Neural crest cell (in vitro differentiated cells): ENCODE data around the gene C1orf141. TPM values are rescaled to one million over a fixed set of nuclear protein-coding genes. Genes with fewer than 3 reads are reported as not detected.

Experiments
- DNase-seq: peaks from one replicate; pipeline ENCODE4 v3.0.0; 2021; ENCODE audit warnings: low read depth, mixed read lengths, low spot score
- H3K27ac Mint-ChIP-seq: one replicate; pipeline ENCODE4 v1.8.0; 2021; ENCODE audit warnings: mild to moderate bottlenecking, mixed read lengths; ENCODE audit not compliant: unreplicated experiment
- H3K27me3 Mint-ChIP-seq: 2 replicates; pipeline ENCODE4 v1.8.0; 2021; ENCODE audit warnings: low read depth, mild to moderate bottlenecking, mixed read lengths
- H3K36me3 Mint-ChIP-seq: 2 replicates; pipeline ENCODE4 v1.8.0; 2021; ENCODE audit warnings: low read depth, mild to moderate bottlenecking, mixed read lengths
- H3K4me1 Mint-ChIP-seq: 2 replicates; pipeline ENCODE4 v1.8.0; 2021; ENCODE audit warnings: mixed read lengths
- H3K4me3 Mint-ChIP-seq: one replicate; pipeline ENCODE4 v1.8.0; 2021; ENCODE audit warnings: mild to moderate bottlenecking, mixed read lengths
- H3K9me3 Mint-ChIP-seq: 2 replicates; pipeline ENCODE4 v1.8.0; 2021; ENCODE audit warnings: mixed read lengths
- total RNA-seq: library from RNA; stranded (reverse); gene quantifications from 2 replicates; pipeline ENCODE4 v1.2.1, GENCODE V29; 2021
- TF ChIP-seq, protein P1 (sequence below): fragments of 200-600 bp; sonication (generic); conservative IDR thresholded peaks from 2 replicates; pipeline ENCODE4 v1.5.0; 2021; ENCODE audit warnings: antibody characterized with exemption, mild to moderate bottlenecking

Gene C1orf141
- total RNA-seq, 1 donor from 2014 or later: not detected

DNA sequence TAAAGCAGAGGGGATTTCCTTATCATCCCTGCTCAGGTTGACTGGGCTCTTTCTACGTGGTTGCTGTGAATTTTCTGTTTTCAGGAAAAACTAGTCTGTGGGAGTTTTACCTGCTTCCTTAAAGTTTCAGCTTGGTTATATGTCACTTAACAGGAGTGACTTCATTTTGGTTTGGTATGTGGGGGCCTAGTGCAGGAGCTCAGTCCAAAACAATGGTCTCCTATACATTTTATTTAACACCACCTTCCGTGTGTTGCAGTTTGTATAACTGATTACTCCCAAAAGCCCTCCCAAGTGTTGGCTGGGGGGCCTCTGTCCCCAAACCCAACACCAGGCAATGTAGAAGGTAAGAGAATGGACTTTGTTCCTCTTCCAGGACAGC, 36.8 kb upstream of the C1orf141 start:
- Mint-ChIP-seq H3K4me3 (no peak overlapping the region), H3K4me1 (no peaks in the 10 kb centered on the region), H3K27ac (no peak overlapping the region), H3K9me3 (no peaks in the 10 kb centered on the region), H3K36me3 (peaks cover 2% of the 10 kb centered on the region), H3K27me3 (no peaks in the 10 kb centered on the region)
- TF ChIP-seq, protein P1, sequence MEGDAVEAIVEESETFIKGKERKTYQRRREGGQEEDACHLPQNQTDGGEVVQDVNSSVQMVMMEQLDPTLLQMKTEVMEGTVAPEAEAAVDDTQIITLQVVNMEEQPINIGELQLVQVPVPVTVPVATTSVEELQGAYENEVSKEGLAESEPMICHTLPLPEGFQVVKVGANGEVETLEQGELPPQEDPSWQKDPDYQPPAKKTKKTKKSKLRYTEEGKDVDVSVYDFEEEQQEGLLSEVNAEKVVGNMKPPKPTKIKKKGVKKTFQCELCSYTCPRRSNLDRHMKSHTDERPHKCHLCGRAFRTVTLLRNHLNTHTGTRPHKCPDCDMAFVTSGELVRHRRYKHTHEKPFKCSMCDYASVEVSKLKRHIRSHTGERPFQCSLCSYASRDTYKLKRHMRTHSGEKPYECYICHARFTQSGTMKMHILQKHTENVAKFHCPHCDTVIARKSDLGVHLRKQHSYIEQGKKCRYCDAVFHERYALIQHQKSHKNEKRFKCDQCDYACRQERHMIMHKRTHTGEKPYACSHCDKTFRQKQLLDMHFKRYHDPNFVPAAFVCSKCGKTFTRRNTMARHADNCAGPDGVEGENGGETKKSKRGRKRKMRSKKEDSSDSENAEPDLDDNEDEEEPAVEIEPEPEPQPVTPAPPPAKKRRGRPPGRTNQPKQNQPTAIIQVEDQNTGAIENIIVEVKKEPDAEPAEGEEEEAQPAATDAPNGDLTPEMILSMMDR: no peak
- DNase-seq: no peak

DNA sequence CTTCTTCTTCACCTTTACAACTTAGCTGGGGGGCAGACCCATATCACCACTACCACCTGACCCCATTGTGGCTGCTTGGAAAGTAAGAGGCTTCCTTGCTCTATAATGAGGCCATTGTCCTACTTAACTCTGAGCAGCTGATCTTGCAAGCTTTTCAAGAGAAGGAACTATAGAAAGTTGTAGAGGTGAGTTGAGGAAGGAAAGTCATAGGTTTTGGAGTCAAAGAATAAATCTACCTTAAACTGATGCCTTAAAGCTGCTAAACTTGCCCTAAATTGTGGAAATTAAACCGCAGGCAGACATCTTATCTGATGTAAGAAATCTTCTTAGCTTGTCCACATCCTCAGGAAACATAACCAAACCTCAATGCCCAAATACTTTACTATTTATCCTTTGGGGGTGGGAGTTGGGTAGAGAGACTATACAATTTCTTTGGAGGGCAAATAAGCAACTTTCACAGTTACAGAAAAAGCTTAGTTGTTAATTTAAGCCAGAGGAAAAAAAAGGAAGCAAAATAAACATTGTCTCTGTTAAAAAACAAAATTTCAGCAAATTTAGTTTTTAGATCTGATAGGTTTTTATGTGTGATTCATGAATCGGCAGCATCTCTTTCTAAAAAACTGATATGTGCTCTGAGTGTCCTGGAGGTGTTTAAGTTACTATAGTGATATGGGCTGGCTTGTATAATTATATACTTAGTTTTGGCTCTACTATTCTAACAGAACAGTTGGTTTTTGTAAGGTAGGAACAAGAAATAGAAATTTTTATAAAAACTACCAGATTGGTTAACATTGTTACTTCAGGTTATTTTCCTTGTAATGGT, 36.2 kb upstream of the C1orf141 start:
- Mint-ChIP-seq H3K4me3 (no peak overlapping the region), H3K27ac (no peak overlapping the region), H3K27me3 (no peaks in the 10 kb centered on the region), H3K4me1 (no peaks in the 10 kb centered on the region), H3K9me3 (no peaks in the 10 kb centered on the region), H3K36me3 (peaks cover under 1% of the 10 kb centered on the region)
- no peak for DNase-seq
- TF ChIP-seq, protein P1: no peak

DNA sequence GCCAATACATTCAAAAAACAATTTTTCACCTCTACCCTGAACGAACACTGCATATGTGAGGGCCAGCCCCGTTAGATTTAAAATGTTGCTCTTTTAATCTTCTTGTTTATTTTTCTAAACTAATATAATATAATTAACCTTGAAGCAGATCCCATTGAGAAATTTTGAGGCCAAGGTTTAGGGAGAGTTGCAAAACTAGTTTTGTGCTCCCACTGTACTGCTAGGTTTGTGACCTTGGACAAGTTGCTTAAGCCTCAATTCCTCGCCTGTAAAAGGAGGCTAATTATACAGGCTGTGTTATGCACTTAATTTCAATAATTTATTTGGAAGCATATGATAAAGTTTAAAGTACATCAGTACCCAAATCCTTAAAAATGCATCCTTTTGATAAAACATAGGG, 35.2 kb upstream of the C1orf141 start:
- H3K27ac Mint-ChIP-seq: no peak overlapping the region
- peaks cover 4% of the 10 kb centered on the region for H3K9me3 Mint-ChIP-seq
- H3K4me1 Mint-ChIP-seq: no peaks in the 10 kb centered on the region

DNA sequence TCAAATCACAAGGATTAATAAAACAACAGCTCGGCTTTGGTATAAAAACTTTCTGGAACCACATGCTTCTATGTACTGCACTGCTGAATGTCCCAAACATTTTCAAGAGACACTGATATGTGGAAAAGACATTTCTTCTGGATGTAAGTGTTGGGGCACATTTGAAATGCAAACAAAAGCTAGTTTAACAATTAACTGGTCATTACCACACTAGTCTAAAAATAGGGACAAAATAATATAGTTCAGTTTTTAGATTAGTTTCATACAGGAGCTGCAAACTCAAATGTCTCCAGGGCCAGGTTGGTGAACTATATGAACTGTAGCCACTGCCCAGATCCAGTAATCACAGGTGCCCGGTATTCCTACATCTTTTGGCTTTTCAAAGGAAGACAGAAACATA, 34.7 kb upstream of the C1orf141 start:
- H3K9me3 Mint-ChIP-seq: peaks cover 4% of the 10 kb centered on the region
- DNase-seq: no peak
- no peak overlapping the region for H3K4me3 Mint-ChIP-seq
- TF ChIP-seq, protein P1: no peak
- H3K36me3 Mint-ChIP-seq: no peaks in the 10 kb centered on the region
- no peaks in the 10 kb centered on the region for H3K27me3 Mint-ChIP-seq
- no peaks in the 10 kb centered on the region for H3K4me1 Mint-ChIP-seq
- H3K27ac Mint-ChIP-seq: no peak overlapping the region

More for the DNA sequence above, 35.2 kb upstream of the C1orf141 start:
- TF ChIP-seq, protein P1: no peak
- no peaks in the 10 kb centered on the region for H3K27me3 Mint-ChIP-seq
- no peak overlapping the region for H3K4me3 Mint-ChIP-seq
- H3K36me3 Mint-ChIP-seq: no peaks in the 10 kb centered on the region
- DNase-seq: no peak

DNA sequence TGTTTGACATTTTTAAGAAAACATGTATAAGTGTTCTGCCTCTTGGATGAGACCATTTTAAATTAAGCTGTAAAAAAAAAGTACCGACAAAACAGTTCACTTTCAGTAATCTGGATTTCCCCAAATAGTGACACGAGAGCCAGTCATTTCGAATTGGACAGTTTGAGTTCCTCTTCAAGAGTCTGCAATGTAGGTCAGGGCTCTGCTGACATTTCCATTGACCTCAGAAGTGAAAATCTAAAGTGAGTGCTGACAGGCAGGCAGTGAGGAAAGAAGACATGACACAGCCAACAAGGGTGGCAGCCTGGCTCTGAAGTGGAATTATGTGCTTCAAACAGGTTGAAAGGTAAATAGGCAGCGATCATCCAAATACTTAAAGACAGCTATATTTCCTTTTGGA, 31.4 kb upstream of the C1orf141 start, which contains the start of gene IL23R:
Gene IL23R, plus strand, starts transcription at position 259 of the 400 bp plus-strand sequence. CDS start 1,667 bp downstream, outside the sequence.
- H3K36me3 Mint-ChIP-seq: no peaks in the 10 kb centered on the region
- H3K9me3 Mint-ChIP-seq: peaks cover 4% of the 10 kb centered on the region
- H3K27ac Mint-ChIP-seq: no peak within 1 kb of the TSS
- H3K4me3 Mint-ChIP-seq: no peak within 1 kb of the TSS
- H3K27me3 Mint-ChIP-seq: no peaks in the 10 kb centered on the region
- no peaks in the 10 kb centered on the region for H3K4me1 Mint-ChIP-seq
- DNase-seq: no peak
- TF ChIP-seq, protein P1: no peak
